Kidney (tissue), 14 donors: ENCODE data around the gene ABLIM1. TPM values are rescaled to one million over a fixed set of nuclear protein-coding genes. Genes with fewer than 3 reads are reported as not detected.
A peak's percentile ranks its signal among the peaks of the same experiment; 100 is the strongest.
"Not testable (repeated sequence)": the region's sequence is repeated elsewhere in the genome, so short reads cannot be mapped to it uniquely, and the experiment has no call there.

ENCODE experiments used
- DNase-seq, 5 donors: peaks; one replicate each; pipeline ENCODE4 v3.0.0-alpha.2; 2013 to 2020
- FAIRE-seq: peaks from 2 replicates; lab custom pipeline; 2012; peaks lifted over from hg19 to GRCh38; lab: Jason Lieb, UNC
- H3K27ac ChIP-seq, 2 donors: one replicate each; pipeline ENCODE4 v1.7.0; 2013; ENCODE audit warnings: low read depth in 2 of 2, low read length in 2 of 2, inconsistent platforms in 1 of 2
- H3K27me3 ChIP-seq: one replicate; pipeline ENCODE4 v1.7.1; 2013; ENCODE audit warnings: low read length, inconsistent platforms; ENCODE audit not compliant: control insufficient read depth, insufficient read depth
- H3K36me3 ChIP-seq, 3 donors: one replicate each; pipeline versions ENCODE4 v1.7.0 to v1.7.1; 2013; ENCODE audit warnings: low read length in 3 of 3, control low read depth in 1 of 3, inconsistent platforms in 1 of 3; ENCODE audit not compliant: insufficient read depth in 3 of 3, control insufficient read depth in 2 of 3
- H3K4me1 ChIP-seq, 3 donors: one replicate each; pipeline versions ENCODE4 v1.7.0 to v1.7.1; 2013; ENCODE audit warnings: low read length in 3 of 3, inconsistent platforms in 1 of 3, low read depth in 1 of 3; ENCODE audit not compliant: control insufficient read depth in 2 of 3, insufficient read depth in 2 of 3
- H3K4me3 ChIP-seq, 3 donors: one replicate each; pipeline versions ENCODE4 v1.7.0 to v1.8.1; 2013; ENCODE audit warnings: low read length in 3 of 3, control low read depth in 1 of 3, inconsistent platforms in 1 of 3
- H3K9ac ChIP-seq, 3 donors: one replicate each; pipeline versions ENCODE4 v1.7.0 to v1.7.1; 2013; ENCODE audit warnings: low read length in 3 of 3, control low read depth in 1 of 3, inconsistent platforms in 1 of 3
- H3K9me3 ChIP-seq, 3 donors: one replicate each; pipeline versions ENCODE4 v1.7.0 to v1.7.1; 2013; ENCODE audit warnings: low read length in 3 of 3, control low read depth in 1 of 3, inconsistent platforms in 1 of 3; ENCODE audit not compliant: control insufficient read depth in 2 of 3, insufficient read depth in 1 of 3
- CTCF ChIP-seq: IDR thresholded peaks from 3 replicates; pipeline ENCODE4 v1.5.1; 2012; ENCODE audit warnings: mild to moderate bottlenecking, moderate library complexity, borderline replicate concordance; ENCODE audit not compliant: insufficient read depth; ENCODE audit errors: extremely low read depth
- intact Hi-C: fragments of 100-400 bp; cut with DNase I; formaldehyde crosslinking; loops from one replicate; pipeline ENCODE4 v1.11.1; 2022
- polyA plus RNA-seq: library from polyadenylated mRNA; stranded (reverse); fragments of 350-450 nt; fragmentation: Illumina TruSeq; extraction: RNeasy Lipid Tissue Mini Kit (QIAGEN cat#74804); gene quantifications from one replicate; pipeline ENCODE4 v1.2.3, GENCODE V29; 2014; ENCODE audit warnings: low read depth, low replicate concordance; ENCODE audit not compliant: insufficient read depth
- total RNA-seq: library from RNA; stranded (reverse); fragmentation: NEBNext Ultra II Directional; extraction: Animal tissue kit (Norgen Biotek cat#: 25700); gene quantifications from one replicate; pipeline ENCODE4 v1.2.1, GENCODE V29; 2021
- donor health status: control.
- donor health status: control.
- donor health status: control.
- donor health status: control.
- donor health status: control.
- donor health status: DM: yes; HTN: yes; CAD: no.
- donor health status: Normal renal cell carcinoma (clear cell type).

ABLIM1 gene
- total and polyA plus RNA-seq, 2 donors from 2014 or later: 32.3 to 158 TPM

- peak; percentile 66 for TF ChIP-seq CTCF
- intact Hi-C loops: no loop called here
- Histone ChIP-seq H3K27me3 (no peaks in the 10 kb centered on the region), H3K4me3 (no peak overlapping the region), H3K9me3 (no peaks in the 10 kb centered on the region), H3K36me3 (no peaks in the 10 kb centered on the region), H3K27ac (no peak overlapping the region), H3K9ac (no peak overlapping the region), H3K4me1 (no peaks in the 10 kb centered on the region)
- DNase-seq (peak in 2 of 5 donors; percentile 48 to 57), FAIRE-seq (no peak)
These were observed 45.5 kb upstream of the ABLIM1 start for GRCh38 chr10:114703377-114704107.

GRCh38 chr10:114698271-114699061 lies 40.4 kb upstream of the ABLIM1 start:
- H3K4me3 ChIP-seq: no peak overlapping the region
- H3K36me3 ChIP-seq: no peaks in the 10 kb centered on the region
- FAIRE-seq: peak; percentile 53
- H3K9ac ChIP-seq: no peak overlapping the region
- TF ChIP-seq CTCF: no peak
- H3K4me1 ChIP-seq: peaks cover 0 to 7% (median 0%) of the 10 kb centered on the region in 3 donors
- no peaks in the 10 kb centered on the region for H3K27me3 ChIP-seq
- H3K9me3 ChIP-seq: no peaks in the 10 kb centered on the region
- DNase-seq: no peak
- intact Hi-C loops: no loop called here
- peak overlapping the region in 1 of 2 donors; percentile 3 for H3K27ac ChIP-seq

- no peak for FAIRE-seq
These were observed 39.1 kb upstream of the ABLIM1 start for GRCh38 chr10:114697061-114697598.

GRCh38 chr10:114696301-114696700 lies 38.2 kb upstream of the ABLIM1 start:
- H3K4me1 ChIP-seq, H3K9me3 ChIP-seq, H3K4me3 ChIP-seq, intact Hi-C loops, H3K27me3 ChIP-seq, DNase-seq, FAIRE-seq, H3K9ac ChIP-seq, H3K36me3 ChIP-seq: not testable (repeated sequence)
- H3K27ac ChIP-seq: peak overlapping the region in 1 of 2 donors; percentile 7

More at GRCh38 chr10:114697061-114697598, 39.1 kb upstream of the ABLIM1 start:
- peak in 1 of 5 donors; percentile 86 for DNase-seq
- H3K27me3 ChIP-seq: no peaks in the 10 kb centered on the region
- H3K36me3 ChIP-seq: no peaks in the 10 kb centered on the region
- H3K27ac ChIP-seq: peak overlapping the region; percentile 51 to 77
- H3K4me3 ChIP-seq: no peak overlapping the region
- no peak for TF ChIP-seq CTCF
- H3K9me3 ChIP-seq: no peaks in the 10 kb centered on the region
- intact Hi-C loops: no loop called here
- H3K4me1 ChIP-seq: peaks cover 0 to 7% (median 0%) of the 10 kb centered on the region in 3 donors
- no peak overlapping the region for H3K9ac ChIP-seq
